HCT116 (cell line): ENCODE measurements around the gene SV2A.

Source experiments
- ELF1 ChIP-seq: IDR thresholded peaks from 2 replicates; pipeline ENCODE4 v1.6.1; 2012; ENCODE audit warnings: low read depth, borderline replicate concordance
- POLR2A ChIP-seq: IDR thresholded peaks from 2 replicates; pipeline ENCODE4 v1.7.0; 2011; ENCODE audit warnings: borderline replicate concordance; ENCODE audit not compliant: insufficient read depth, insufficient read length; ENCODE audit errors: extremely low read depth
- POLR2AphosphoS5 ChIP-seq: IDR thresholded peaks from 2 replicates; pipeline ENCODE4 v1.6.1; 2011; ENCODE audit warnings: mild to moderate bottlenecking, low read depth, low read length, moderate library complexity
- RAD21 ChIP-seq: IDR thresholded peaks from 2 replicates; pipeline ENCODE4 v1.6.1; 2012; ENCODE audit warnings: low read depth, mild to moderate bottlenecking
- SRF ChIP-seq: IDR thresholded peaks from 2 replicates; pipeline ENCODE4 v1.6.1; 2012; ENCODE audit warnings: low read depth
- TF ChIP-seq, protein P1 (sequence below): IDR thresholded peaks from 2 replicates; pipeline ENCODE4 v1.6.1; 2012; ENCODE audit warnings: low read depth
- TF ChIP-seq, protein P2 (sequence below), 3 experiments: fragments of 200-600 bp in 1 of 3; sonication (generic) in 1 of 3; IDR thresholded peaks in 2 of 3; conservative IDR thresholded peaks in 1 of 3; 2 replicates each; pipeline ENCODE4 v1.5.1; 2012 to 2017; ENCODE audit warnings: low read depth in 2 of 3, low read length in 2 of 3, antibody characterized with exemption in 1 of 3, borderline replicate concordance in 1 of 3, control low read depth in 1 of 3, mild to moderate bottlenecking in 1 of 3, mixed read lengths in 1 of 3, mixed run types in 1 of 3, moderate library complexity in 1 of 3; ENCODE audit not compliant: insufficient read depth in 1 of 3

DNA sequence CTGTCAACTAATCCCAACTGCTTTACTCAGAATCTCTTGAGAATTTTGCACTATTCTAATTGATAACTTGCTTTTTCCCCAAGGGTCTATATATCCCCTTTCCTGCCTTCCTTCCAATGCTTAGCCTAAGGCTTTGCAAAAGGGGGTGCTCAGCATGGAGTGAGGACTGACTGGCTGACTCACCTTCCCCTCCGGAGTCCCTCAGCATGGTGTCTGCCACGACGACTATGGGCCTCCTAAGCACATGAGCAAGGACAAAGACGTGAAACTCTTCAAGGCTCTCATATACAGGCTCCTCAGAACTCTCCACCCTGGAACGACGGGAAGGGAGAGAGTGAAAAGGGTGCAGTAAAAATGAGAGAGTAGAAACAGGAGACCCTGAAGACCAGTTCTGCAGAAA is 32.3 kb upstream of the SV2A start:
- TF ChIP-seq POLR2A (no peak), POLR2AphosphoS5 (no peak), ELF1 (no peak), SRF (no peak), RAD21 (no peak)
- TF ChIP-seq, protein P1, sequence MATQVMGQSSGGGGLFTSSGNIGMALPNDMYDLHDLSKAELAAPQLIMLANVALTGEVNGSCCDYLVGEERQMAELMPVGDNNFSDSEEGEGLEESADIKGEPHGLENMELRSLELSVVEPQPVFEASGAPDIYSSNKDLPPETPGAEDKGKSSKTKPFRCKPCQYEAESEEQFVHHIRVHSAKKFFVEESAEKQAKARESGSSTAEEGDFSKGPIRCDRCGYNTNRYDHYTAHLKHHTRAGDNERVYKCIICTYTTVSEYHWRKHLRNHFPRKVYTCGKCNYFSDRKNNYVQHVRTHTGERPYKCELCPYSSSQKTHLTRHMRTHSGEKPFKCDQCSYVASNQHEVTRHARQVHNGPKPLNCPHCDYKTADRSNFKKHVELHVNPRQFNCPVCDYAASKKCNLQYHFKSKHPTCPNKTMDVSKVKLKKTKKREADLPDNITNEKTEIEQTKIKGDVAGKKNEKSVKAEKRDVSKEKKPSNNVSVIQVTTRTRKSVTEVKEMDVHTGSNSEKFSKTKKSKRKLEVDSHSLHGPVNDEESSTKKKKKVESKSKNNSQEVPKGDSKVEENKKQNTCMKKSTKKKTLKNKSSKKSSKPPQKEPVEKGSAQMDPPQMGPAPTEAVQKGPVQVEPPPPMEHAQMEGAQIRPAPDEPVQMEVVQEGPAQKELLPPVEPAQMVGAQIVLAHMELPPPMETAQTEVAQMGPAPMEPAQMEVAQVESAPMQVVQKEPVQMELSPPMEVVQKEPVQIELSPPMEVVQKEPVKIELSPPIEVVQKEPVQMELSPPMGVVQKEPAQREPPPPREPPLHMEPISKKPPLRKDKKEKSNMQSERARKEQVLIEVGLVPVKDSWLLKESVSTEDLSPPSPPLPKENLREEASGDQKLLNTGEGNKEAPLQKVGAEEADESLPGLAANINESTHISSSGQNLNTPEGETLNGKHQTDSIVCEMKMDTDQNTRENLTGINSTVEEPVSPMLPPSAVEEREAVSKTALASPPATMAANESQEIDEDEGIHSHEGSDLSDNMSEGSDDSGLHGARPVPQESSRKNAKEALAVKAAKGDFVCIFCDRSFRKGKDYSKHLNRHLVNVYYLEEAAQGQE = no peak
- TF ChIP-seq, protein P2, sequence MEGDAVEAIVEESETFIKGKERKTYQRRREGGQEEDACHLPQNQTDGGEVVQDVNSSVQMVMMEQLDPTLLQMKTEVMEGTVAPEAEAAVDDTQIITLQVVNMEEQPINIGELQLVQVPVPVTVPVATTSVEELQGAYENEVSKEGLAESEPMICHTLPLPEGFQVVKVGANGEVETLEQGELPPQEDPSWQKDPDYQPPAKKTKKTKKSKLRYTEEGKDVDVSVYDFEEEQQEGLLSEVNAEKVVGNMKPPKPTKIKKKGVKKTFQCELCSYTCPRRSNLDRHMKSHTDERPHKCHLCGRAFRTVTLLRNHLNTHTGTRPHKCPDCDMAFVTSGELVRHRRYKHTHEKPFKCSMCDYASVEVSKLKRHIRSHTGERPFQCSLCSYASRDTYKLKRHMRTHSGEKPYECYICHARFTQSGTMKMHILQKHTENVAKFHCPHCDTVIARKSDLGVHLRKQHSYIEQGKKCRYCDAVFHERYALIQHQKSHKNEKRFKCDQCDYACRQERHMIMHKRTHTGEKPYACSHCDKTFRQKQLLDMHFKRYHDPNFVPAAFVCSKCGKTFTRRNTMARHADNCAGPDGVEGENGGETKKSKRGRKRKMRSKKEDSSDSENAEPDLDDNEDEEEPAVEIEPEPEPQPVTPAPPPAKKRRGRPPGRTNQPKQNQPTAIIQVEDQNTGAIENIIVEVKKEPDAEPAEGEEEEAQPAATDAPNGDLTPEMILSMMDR (IDR thresholded peaks at IDR 0.05 in 2 of 3, conservative IDR thresholded peaks at IDR 0.05 in 1 of 3; ENCODE audit: borderline replicate concordance in 1 of 3, insufficient read depth in 1 of 3, low read depth in 2 of 3, low read length in 2 of 3) = no peak
